Measurements from ENCODE around the gene GFRA1.
A peak's percentile ranks its signal among the peaks of the same experiment; 100 is the strongest.

The GFRA1 gene

DNA sequence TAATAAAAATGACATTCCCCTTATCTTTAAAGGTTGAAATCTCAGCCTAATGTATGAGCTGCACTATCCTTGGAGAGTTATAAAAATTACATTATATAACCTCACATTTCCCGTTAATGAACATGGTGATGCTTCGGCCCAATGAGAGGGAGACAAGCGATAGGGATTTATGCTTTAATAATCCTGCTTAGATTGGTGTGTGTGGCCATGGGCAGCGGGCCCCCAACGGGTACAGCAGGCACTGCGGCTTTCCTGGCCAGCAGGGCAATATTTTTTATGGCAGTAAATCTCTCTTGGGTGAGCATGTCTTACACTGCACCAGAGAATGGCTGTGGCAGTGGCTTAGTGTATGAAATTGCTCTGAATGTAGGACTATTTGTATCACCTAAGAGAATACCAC lies 246.3 kb downstream of the GFRA1 start:
- no peak for DNase-seq (ENCODE audit: low spot score)

DNA sequence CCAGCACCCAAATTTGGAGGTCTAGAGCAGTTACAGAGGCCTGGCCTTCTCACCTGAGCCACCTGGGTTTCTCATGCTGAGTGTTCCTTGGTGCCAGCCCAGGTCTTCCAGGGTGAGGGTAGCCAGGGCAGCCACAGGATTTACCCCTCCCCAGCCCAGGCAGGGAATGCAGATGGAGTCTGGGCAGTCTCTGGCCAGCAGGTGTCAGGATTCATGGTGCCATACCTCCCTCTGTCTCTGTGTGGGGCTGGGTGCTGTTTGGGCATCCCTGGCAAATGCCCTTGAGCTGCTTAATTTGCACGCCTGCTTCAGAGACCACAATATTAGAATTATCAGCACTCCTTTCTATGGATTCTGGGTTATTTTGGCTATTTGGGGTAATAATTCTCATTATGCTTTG lies 246.7 kb downstream of the GFRA1 start:
- DNase-seq (ENCODE audit: low spot score), result no peak

DNA sequence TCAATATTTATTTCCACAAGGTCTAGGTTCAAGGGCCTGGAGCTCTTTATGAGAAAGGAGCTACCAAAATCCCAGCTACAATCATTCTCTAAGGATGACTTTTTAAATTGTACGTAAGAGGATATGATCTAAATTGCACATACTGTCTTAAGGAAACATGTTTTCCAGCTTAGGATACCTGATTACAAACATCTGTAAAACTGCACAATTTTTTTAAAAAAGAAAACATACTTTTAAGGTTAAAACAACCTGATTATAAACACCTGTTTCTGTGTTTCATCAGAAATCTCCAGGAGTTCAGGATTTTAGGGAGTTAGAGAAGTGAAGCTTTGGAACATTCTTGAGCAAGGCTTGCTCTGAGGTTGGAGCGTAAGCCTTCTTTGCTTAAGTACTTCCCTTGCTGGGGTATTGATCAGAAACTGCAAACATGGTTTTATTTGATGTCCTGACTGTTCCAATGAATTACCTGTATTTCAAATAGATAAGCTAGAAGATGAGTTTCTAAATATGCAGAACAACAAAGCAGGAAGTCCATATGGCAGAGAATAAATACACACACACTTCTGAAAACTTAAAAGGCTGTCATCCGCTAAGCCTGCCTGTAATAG lies 248.6 kb downstream of the GFRA1 start:
- DNase-seq (ENCODE audit: low spot score), result no peak

DNA sequence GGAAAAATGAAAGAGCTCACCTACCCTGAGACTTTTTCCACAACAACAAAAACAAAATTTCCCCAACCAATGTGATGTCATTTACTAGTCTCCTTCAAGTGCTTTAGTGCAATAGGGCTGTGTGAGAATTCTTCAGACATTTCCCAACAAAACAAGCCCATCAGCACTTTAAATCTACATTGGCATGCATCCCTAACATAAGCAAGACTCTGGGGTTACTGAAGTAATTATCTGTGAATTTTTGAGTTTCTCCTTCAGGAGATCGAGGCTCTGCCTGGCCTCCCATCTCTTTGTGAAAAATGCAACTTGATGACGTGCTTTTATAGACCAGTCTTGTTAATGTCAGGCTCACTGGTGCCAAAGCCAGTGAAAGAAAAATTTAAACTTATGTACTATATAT lies 255.6 kb downstream of the GFRA1 start:
- DNase-seq (ENCODE audit: low spot score), result no peak

DNA sequence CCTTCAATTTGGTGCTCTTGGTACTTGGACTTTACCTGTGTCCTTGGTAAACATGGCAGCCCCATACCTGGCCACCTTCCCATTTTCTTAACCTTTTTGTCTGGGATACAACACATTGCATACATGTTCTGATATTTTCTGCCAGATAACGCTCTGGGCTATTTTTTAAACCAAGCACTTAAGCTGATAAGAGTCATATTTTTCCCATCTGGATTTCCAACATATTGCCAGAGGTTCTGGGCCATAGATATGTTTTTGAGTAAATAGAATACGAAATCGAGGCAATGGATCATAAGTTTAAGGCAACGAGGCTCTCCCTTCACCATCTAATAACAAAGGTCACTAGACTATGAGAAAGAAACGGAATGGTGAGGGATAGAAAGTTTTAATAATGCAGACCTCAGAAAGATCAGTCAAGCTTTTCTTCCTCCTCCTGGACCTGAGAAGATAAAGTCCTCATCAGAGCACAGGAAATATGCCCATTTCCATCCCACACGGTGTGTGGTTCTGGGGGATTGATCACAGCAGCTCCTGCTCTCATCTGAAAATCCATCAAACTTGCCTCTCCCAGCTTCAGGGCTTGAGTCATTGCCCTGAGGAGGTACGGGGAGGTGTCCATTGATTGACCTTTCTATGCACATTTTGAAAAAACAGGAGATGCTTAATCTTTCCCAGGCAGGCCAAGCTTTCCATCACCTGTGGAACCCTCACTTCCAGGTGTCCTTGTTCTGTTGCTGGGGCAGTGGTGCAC lies 257.2 kb downstream of the GFRA1 start:
- DNase-seq (ENCODE audit: low spot score), result no peak

DNA sequence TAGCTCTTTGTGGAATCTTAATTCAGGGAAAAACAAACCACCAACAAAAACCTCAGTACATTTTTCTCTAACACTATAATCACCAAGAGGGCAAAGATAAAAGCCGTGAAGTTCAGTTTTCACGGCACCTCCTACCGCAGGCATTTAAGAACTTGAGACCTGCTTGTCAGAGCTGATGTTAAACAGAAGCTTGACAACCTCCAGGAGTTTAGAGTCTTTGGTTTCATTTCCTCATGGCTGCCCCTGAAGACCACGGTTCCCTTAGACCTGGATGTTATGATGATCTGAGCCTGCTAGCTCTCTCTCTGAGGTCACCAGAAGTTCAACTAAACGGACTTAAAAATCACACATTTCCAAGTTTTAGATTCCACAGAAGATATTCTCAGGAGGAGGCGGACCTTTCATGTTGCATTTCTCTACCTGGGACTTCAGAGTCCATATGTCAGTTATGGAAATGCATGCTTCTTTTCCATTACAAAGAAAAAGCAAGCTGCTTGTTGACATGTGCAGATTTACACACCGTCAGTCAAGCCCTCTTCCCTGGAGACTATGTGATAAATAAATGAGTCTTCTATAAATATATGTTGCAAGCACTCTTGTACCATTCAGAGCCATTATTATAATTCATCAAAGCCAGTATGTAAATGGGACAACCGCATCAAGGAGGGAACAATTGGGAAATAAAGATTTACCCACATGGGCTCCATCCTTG lies 258.0 kb downstream of the GFRA1 start:
- peak; percentile 3 for DNase-seq (ENCODE audit: low spot score)

DNA sequence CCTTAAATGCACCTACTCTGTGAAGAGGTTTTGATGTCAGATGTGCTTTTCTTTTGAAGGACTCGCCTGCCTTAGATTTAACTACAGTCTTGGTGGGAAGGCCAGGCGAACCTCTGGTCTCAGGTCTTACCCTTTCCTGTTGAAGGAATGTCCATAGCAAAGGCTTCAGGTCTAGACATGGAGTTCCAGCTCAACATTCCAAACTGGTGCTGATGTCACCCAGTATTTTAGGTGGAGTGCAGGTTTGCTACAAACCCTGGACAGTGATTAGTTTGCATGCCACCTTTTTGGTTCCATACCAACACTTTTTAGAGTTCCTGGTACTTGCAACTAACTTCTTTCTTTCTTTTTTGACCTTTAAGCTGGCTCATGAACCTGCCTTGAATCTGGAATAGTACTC lies 258.7 kb downstream of the GFRA1 start:
- no peak for DNase-seq (ENCODE audit: low spot score)

DNA sequence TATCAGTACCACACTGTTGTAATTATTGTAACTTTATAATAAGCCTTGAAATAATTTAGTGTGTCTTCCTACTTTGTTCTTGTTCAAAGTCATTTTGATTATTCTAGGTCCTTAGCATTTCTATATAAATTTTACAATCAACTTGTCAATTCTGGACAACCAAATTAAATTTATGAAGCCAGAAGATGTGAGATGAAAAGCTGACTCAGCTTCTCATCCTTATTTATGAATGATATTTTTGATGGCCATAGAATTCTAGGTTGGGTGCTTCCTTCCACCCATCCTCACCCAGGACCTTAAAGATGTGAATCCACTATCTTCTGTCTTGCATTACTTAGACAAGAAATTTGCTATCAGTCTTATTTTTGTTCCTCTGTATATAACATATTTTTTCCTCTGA lies 261.1 kb downstream of the GFRA1 start:
- no peak for DNase-seq (ENCODE audit: low spot score)

DNA sequence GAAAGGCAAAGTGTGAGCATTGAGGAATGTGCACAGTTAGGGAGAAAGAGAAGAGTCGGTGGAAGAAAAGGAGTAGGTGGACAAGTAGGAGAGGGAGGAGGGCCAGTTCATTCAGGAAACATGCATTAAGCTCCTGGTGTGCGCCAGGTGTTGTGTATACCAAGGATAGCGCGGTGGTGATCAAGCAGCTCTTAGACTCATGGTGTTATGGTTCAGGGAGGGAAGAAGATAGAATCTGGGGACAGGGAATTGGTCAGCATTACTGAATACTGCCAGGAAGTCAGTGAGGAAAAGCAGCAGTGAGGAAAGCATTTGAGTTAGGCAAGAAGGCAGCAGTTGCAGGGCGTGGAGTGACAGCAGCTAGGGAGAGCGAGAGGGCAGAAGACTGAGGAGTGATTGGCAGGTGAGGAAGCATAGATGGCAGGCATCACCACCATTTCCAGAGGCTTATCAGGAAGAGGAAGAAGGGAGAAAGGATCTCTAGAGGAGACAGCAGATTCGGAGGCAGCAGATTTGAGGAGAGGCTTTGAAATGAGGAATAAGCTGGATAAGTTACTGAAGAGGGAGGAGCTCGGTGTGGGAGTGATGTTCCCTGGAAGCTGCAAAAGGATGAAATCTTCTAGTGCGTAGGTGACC lies 265.6 kb downstream of the GFRA1 start:
- DNase-seq (ENCODE audit: low spot score), result no peak

Measured in SW480 (cell line).